Activated naive CD4-positive, alpha-beta T cell treated with anti-CD3 and anti-CD28 coated beads for 36 hours (primary cell): ENCODE measurements around the gene BARD1. TPM values are rescaled to one million over a fixed set of nuclear protein-coding genes. Genes with fewer than 3 reads are reported as not detected.
"Not testable (repeated sequence)": the region's sequence is repeated elsewhere in the genome, so short reads cannot be mapped to it uniquely, and the experiment has no call there.

Experiments
- CTCF ChIA-PET: fragments of 350-600 bp; sonication (Branson Sonifier 250); formaldehyde crosslinking; loops from one replicate; lab custom pipeline; 2021; ENCODE audit warnings: antibody characterized with exemption; lab: Charles Lee
- DNase-seq: peaks from one replicate; pipeline ENCODE4 v3.0.0-alpha.2; 2020
- H3K27ac Mint-ChIP-seq: one replicate; pipeline ENCODE4 v1.8.0; 2021; ENCODE audit warnings: mild to moderate bottlenecking, mixed read lengths
- H3K27me3 Mint-ChIP-seq: one replicate; pipeline ENCODE4 v1.8.0; 2021; ENCODE audit warnings: low read depth, mixed read lengths
- H3K36me3 Mint-ChIP-seq: one replicate; pipeline ENCODE4 v1.8.0; 2021; ENCODE audit warnings: low read depth, mixed read lengths
- H3K4me1 Mint-ChIP-seq: one replicate; pipeline ENCODE4 v1.8.0; 2021; ENCODE audit warnings: low read depth, mixed read lengths
- H3K4me3 Mint-ChIP-seq: one replicate; pipeline ENCODE4 v1.8.0; 2021; ENCODE audit warnings: mild to moderate bottlenecking, moderate library complexity, mixed read lengths
- H3K9me3 Mint-ChIP-seq: one replicate; pipeline ENCODE4 v1.8.0; 2021; ENCODE audit warnings: mixed read lengths
- intact Hi-C: fragments of 100-400 bp; cut with micrococcal nuclease; formaldehyde crosslinking; loops from one replicate; pipeline ENCODE4 v1.15.1; 2023
- total RNA-seq, 2 experiments: library from RNA; stranded (reverse); gene quantifications; one replicate each; pipeline ENCODE4 v1.2.3, GENCODE V29; 2021

Gene BARD1
- total RNA-seq, 2 experiments from 2014 or later, result 24.5 to 25.6 TPM

DNA sequence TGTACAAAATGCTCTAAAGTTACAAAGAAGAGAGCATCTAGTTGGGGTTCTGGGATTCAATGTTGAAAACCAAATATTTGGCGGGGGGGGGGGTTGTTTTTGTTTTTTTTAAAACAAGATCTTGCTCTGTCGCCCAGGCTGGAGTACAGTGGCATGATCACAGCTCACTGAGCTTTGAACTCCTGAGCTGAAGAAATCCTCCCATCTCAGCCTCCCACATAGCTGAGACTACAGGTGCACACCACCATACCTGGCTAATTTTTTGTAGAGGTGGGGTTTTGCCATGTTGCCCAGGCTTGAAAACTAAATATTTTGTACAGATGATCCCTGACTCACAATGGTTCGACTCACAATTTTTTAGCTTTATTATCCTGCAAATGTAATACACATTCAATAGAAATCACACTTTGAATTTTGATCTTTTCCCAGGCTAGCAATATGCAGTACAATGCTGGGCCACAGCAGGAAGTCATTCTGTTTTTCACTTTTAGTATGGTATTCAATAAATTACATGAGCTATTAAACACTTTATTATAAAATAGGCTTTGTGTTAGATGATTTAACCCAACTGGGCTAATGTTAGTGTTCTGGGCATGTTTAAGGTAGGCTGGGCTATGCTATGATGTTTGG, 7.6 kb downstream of the BARD1 start:
- H3K36me3 Mint-ChIP-seq, result peaks cover 23% of the 10 kb centered on the region
- DNase-seq, result no peak
- H3K4me1 Mint-ChIP-seq, result peaks cover 18% of the 10 kb centered on the region
- H3K27me3 Mint-ChIP-seq, result no peaks in the 10 kb centered on the region
- CTCF ChIA-PET, result no interaction called here
- no peaks in the 10 kb centered on the region for H3K9me3 Mint-ChIP-seq
- intact Hi-C loops, result loop anchor here (10.0 kb wide), 1 partner anchor 1613 kb away; the partner anchor contains the start of gene SMARCAL1
- H3K4me3 Mint-ChIP-seq, result no peak overlapping the region
- H3K27ac Mint-ChIP-seq, result no peak overlapping the region

DNA sequence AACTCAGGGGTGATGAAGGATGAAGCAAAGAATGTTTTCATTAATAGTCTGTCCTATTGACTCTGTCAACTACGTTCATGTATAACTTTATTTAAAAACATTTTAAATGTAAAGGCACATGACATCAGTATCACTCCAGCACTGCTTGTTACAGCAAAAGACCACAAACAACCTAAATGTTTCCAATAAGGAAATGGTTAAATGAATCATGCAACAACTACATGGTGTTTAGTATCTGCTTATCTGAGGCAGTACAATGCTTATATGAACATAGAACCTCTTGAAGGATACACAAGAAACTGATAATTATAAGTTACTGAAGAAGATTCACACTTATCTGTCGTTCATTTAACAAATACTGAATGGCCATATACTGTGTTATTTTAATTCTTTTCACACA, 8.4 kb downstream of the BARD1 start:
- Mint-ChIP-seq H3K36me3 (peaks cover 23% of the 10 kb centered on the region), H3K4me3 (no peak overlapping the region), H3K27ac (no peak overlapping the region), H3K27me3 (no peaks in the 10 kb centered on the region), H3K4me1 (peaks cover 12% of the 10 kb centered on the region), H3K9me3 (no peaks in the 10 kb centered on the region)
- no peak for DNase-seq
- intact Hi-C loops, result loop anchor here (10.0 kb wide), 1 partner anchor 1614 kb away; the partner anchor contains the start of gene SMARCAL1
- CTCF ChIA-PET, result no interaction called here

GRCh38 chr2:214800180-214800579, 9.3 kb downstream of the BARD1 start:
- Mint-ChIP-seq H3K4me3 (no peak overlapping the region), H3K9me3 (no peaks in the 10 kb centered on the region), H3K27ac (no peak overlapping the region), H3K36me3 (peaks cover 20% of the 10 kb centered on the region), H3K4me1 (peaks cover 9% of the 10 kb centered on the region), H3K27me3 (no peaks in the 10 kb centered on the region)
- intact Hi-C loops, result loop anchor here (10.0 kb wide), 1 partner anchor 1615 kb away; the partner anchor contains the start of gene SMARCAL1
- no peak for DNase-seq
- CTCF ChIA-PET, result no interaction called here

DNA sequence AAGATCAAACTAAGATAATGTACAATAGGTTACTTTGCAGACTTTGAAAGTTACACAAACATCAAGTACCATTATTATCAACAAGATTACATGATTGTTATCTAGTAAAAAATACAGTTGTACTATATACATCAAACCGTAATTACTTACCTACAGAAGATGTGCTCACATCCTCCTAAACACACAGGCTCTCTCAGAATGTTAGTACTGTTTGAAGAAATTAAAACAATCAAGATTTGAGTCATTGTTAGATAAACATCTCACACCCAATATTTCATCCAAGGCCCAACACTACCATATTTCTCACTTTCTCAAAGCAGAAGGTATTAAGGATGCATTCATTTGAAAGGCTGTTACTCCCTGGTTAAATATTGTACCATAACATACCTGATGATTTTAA, 12.6 kb downstream of the BARD1 start:
- Mint-ChIP-seq H3K27ac (no peak overlapping the region), H3K9me3 (no peaks in the 10 kb centered on the region), H3K4me1 (peaks cover 7% of the 10 kb centered on the region), H3K27me3 (no peaks in the 10 kb centered on the region), H3K4me3 (no peak overlapping the region), H3K36me3 (peaks cover 23% of the 10 kb centered on the region)
- no peak for DNase-seq
- CTCF ChIA-PET, result no interaction called here
- intact Hi-C loops, result no loop called here

DNA sequence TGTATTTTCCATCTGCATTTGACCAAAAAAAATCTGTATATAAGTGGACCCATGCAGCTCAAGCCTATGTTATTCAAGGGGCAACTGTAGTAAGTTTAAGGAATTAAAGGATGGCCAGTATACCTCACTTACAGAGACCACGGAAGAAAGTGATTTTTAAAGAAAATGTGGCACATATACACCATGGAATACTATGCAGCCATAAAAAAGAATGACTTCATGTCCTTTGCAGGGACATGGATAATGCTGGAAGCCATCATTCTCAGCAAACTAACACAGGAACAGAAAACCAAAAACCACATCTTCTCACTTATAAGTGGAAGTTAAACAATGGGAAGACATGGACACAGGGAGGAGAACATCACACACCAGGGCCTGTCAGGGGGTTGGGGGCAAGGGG, 26.3 kb downstream of the BARD1 start:
- H3K36me3 Mint-ChIP-seq, result peaks cover 61% of the 10 kb centered on the region
- intact Hi-C loops, H3K4me1 Mint-ChIP-seq, H3K27ac Mint-ChIP-seq, H3K4me3 Mint-ChIP-seq, DNase-seq, H3K9me3 Mint-ChIP-seq, H3K27me3 Mint-ChIP-seq: not testable (repeated sequence)
- CTCF ChIA-PET, result interaction anchor here (0.6 kb wide), 1 partner anchor 12 kb away, joined by 3 read pairs; no protein-coding TSS in a partner anchor

DNA sequence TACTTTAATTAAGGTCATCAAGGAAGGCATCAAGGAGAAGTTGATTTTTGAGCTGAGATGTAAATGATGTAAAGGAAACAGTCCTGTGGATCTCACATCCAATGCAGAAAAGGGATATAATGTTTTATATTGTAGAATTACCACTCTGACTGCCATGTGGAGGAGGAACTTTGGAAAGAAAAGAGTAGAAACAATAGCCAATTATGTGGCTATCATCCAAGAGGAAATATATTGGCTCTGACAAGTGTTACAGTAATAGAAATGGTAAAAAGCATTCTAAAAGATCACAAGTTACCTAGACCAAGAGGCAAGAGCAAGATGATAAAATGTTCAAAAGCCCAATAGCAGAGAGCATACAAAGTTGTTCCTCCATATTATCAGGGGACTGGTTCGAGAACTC, 26.8 kb downstream of the BARD1 start:
- no peak overlapping the region for H3K4me3 Mint-ChIP-seq
- no peak for DNase-seq
- intact Hi-C loops, result no loop called here
- no peaks in the 10 kb centered on the region for H3K4me1 Mint-ChIP-seq
- no peaks in the 10 kb centered on the region for H3K27me3 Mint-ChIP-seq
- CTCF ChIA-PET, result interaction anchor here (0.6 kb wide), 1 partner anchor 12 kb away, joined by 3 read pairs; no protein-coding TSS in a partner anchor
- H3K9me3 Mint-ChIP-seq, result peaks cover 6% of the 10 kb centered on the region
- no peak overlapping the region for H3K27ac Mint-ChIP-seq
- H3K36me3 Mint-ChIP-seq, result peaks cover 63% of the 10 kb centered on the region

- CTCF ChIA-PET, result no interaction called here
- Mint-ChIP-seq H3K9me3 (peaks cover 6% of the 10 kb centered on the region), H3K4me3 (no peak overlapping the region), H3K36me3 (peaks cover 76% of the 10 kb centered on the region), H3K27me3 (no peaks in the 10 kb centered on the region), H3K4me1 (no peaks in the 10 kb centered on the region), H3K27ac (no peak overlapping the region)
- intact Hi-C loops, result no loop called here
- DNase-seq, result no peak
Measured at GRCh38 chr2:214781226-214781625, 28.3 kb downstream of the BARD1 start.

DNA sequence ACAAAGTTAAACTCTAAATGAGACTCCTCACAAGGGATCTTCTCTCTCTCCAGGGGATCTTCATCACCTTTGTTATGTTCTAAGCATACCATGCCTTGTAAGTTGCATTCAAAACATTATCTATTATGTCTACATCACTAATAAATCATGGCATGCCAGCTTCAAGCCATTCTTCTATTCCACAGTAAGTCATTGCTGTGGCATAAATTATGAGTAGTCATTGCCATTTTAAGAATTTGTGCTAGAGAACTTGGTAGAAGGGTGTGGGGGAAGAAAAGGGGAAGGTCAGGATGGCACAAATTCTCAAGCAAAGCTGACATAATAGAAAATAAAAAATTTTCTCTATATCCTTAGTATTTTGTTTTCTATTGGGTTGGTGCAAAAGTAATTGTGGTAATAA, 33.5 kb downstream of the BARD1 start:
- intact Hi-C loops, result no loop called here
- CTCF ChIA-PET, result no interaction called here
- Mint-ChIP-seq H3K27me3 (no peaks in the 10 kb centered on the region), H3K36me3 (peaks cover 61% of the 10 kb centered on the region), H3K4me3 (no peak overlapping the region), H3K9me3 (peaks cover 6% of the 10 kb centered on the region), H3K4me1 (peaks cover 2% of the 10 kb centered on the region), H3K27ac (no peak overlapping the region)
- no peak for DNase-seq

GRCh38 chr2:214774108-214774507, 35.4 kb downstream of the BARD1 start:
- CTCF ChIA-PET, result no interaction called here
- intact Hi-C loops, result no loop called here
- Mint-ChIP-seq H3K36me3 (peaks cover 46% of the 10 kb centered on the region), H3K9me3 (peaks cover 6% of the 10 kb centered on the region), H3K27ac (no peak overlapping the region), H3K4me3 (no peak overlapping the region), H3K4me1 (peaks cover 2% of the 10 kb centered on the region), H3K27me3 (no peaks in the 10 kb centered on the region)
- no peak for DNase-seq

DNA sequence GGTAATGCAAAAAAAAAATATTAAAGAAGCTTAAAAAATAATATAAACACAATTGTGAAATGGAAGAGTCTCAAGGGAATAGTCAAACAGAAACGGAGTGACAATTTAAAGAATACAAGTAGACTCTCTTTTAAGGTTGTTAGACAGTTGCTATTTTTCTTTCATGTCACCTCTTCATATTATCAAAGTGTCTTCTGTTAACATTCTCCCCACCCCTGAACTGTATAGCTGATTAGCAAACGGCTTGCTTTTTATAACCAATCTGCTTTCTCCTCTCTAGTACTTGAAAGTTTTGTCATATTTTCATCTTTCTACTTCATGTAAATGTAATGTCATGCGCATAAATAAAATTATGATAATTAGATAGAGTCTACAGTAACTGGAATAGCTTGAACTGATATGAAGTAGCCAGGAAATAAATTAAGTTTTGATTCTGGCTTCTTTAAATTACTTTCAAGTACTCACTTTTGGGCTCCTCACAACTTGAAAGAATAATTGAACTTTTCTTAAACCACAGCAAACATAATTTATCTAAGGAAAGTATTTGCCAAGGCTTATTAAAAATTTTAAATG, 37.0 kb downstream of the BARD1 start:
- no peak for DNase-seq
- Mint-ChIP-seq H3K36me3 (peaks cover 49% of the 10 kb centered on the region), H3K4me1 (peaks cover 2% of the 10 kb centered on the region), H3K27me3 (no peaks in the 10 kb centered on the region), H3K9me3 (peaks cover 6% of the 10 kb centered on the region), H3K4me3 (no peak overlapping the region), H3K27ac (no peak overlapping the region)
- intact Hi-C loops, result no loop called here
- CTCF ChIA-PET, result interaction anchor here (0.8 to 1.3 kb wide), 2 partner anchors 11 to 14 kb away, joined by 3 read pairs; no protein-coding TSS in a partner anchor

DNA sequence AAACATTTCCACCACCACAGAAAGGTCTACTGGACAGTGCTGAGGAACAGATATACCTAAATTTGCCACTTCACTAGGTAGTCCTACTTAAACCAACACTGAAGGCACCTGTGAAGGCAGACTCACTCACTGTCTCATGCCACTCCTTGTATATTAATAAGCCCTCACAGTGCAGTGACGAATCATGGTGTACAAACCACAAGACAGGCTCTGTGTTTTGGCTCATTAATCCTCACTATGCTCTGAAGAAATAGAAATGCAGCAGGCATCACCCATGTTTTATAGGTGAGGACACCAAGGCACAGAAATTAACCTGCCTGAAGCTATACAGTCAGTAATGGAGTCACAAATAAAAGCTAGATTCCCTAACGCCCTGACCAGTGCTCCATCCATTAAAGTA, 44.3 kb downstream of the BARD1 start:
- intact Hi-C loops, result no loop called here
- no peak overlapping the region for H3K4me3 Mint-ChIP-seq
- no peaks in the 10 kb centered on the region for H3K27me3 Mint-ChIP-seq
- no peaks in the 10 kb centered on the region for H3K4me1 Mint-ChIP-seq
- H3K36me3 Mint-ChIP-seq, result peaks cover 52% of the 10 kb centered on the region
- no peak for DNase-seq
- CTCF ChIA-PET, result interaction anchor here (0.6 kb wide), 1 partner anchor 83 kb away, joined by 3 read pairs; no protein-coding TSS in a partner anchor
- H3K27ac Mint-ChIP-seq, result no peak overlapping the region
- H3K9me3 Mint-ChIP-seq, result no peaks in the 10 kb centered on the region

DNA sequence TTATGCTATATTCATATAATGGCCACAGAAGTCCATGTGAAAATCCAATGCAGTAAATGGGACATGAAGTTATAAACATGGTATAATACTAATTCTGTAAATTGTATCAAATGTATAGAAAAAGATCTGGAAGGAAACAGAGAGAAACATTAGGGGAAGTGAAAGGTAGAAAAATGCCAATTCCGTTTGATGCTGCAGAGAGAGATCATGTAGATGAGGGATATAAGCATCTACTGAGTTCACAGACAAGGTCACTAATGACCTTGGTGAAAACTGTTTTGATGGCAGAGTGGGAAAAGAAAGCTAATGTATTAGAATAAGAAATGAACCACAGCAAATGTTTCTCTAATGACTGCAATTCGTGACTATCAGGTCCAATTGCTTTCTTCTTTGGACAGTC, 56.0 kb downstream of the BARD1 start:
- Mint-ChIP-seq H3K27me3 (no peaks in the 10 kb centered on the region), H3K27ac (no peak overlapping the region), H3K4me3 (no peak overlapping the region), H3K9me3 (no peaks in the 10 kb centered on the region), H3K4me1 (no peaks in the 10 kb centered on the region), H3K36me3 (peaks cover 56% of the 10 kb centered on the region)
- intact Hi-C loops, result no loop called here
- DNase-seq, result no peak
- CTCF ChIA-PET, result no interaction called here

DNA sequence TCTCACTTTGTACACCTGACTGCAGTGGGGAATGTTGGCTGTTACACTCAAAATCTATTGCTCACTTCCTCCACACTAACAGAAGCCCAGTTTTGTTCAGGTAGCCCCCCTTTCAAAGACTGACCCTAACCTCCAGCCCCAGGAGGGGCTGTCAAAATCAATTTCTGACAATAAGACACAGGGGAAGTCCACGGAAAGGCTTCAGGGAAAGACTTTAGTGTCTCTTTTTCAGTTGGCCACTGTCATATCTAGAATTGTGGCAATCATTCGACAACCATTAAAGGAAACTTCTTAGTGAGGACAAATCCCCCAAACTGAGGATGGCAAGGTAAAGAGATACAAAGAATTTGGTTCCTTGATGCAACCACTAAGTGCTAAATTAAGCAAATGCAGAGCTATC, 59.0 kb downstream of the BARD1 start:
- CTCF ChIA-PET, result no interaction called here
- Mint-ChIP-seq H3K36me3 (peaks cover 56% of the 10 kb centered on the region), H3K27me3 (no peaks in the 10 kb centered on the region), H3K9me3 (no peaks in the 10 kb centered on the region), H3K4me3 (no peak overlapping the region), H3K27ac (no peak overlapping the region), H3K4me1 (no peaks in the 10 kb centered on the region)
- DNase-seq, result no peak
- intact Hi-C loops, result no loop called here
